ENCODE measurements around the gene LTN1. TPM values are rescaled to one million over a fixed set of nuclear protein-coding genes. Genes with fewer than 3 reads are reported as not detected.

Gene LTN1
- total RNA-seq, 1 donor from 2014 or later = 21.9 TPM

- Histone ChIP-seq H3K9me3 (no peaks in the 10 kb centered on the region), H3K36me3 (no peaks in the 10 kb centered on the region), H3K27me3 (no peaks in the 10 kb centered on the region), H3K4me3 (no peak overlapping the region), H3K27ac (no peak overlapping the region), H3K4me1 (no peaks in the 10 kb centered on the region)
- TF ChIP-seq POLR2AphosphoS5 (IDR thresholded peaks at IDR 0.05; ENCODE audit: insufficient read depth in 1 of 2, low read depth in 1 of 2) (no peak), POLR2A (IDR thresholded peaks at IDR 0.05) (no peak), CTCF (IDR thresholded peaks at IDR 0.05) (no peak)
- DNase-seq (ENCODE audit: extremely low spot score in 2 of 2) = no peak
- intact Hi-C loops (cut with DNase I) = no loop called here
Observed at GRCh38 chr21:28906841-28907240, 85.8 kb downstream of the LTN1 start.

- no peak for TF ChIP-seq POLR2AphosphoS5 (IDR thresholded peaks at IDR 0.05; ENCODE audit: insufficient read depth in 1 of 2, low read depth in 1 of 2)
- no peak for TF ChIP-seq CTCF (IDR thresholded peaks at IDR 0.05)
- TF ChIP-seq POLR2A (IDR thresholded peaks at IDR 0.05) = no peak
Observed at GRCh38 chr21:28906236-28906635, 86.4 kb downstream of the LTN1 start.

GRCh38 chr21:28904961-28905435, 87.7 kb downstream of the LTN1 start:
- Histone ChIP-seq H3K4me1 (no peaks in the 10 kb centered on the region), H3K27me3 (no peaks in the 10 kb centered on the region), H3K4me3 (no peak overlapping the region), H3K36me3 (no peaks in the 10 kb centered on the region), H3K27ac (no peak overlapping the region), H3K9me3 (no peaks in the 10 kb centered on the region)
- TF ChIP-seq POLR2A (IDR thresholded peaks at IDR 0.05) (no peak), CTCF (IDR thresholded peaks at IDR 0.05) (no peak), POLR2AphosphoS5 (IDR thresholded peaks at IDR 0.05; ENCODE audit: insufficient read depth in 1 of 2, low read depth in 1 of 2) (no peak)
- intact Hi-C loops (cut with DNase I) = no loop called here
- DNase-seq (ENCODE audit: extremely low spot score in 2 of 2) = no peak

More at GRCh38 chr21:28906236-28906635, 86.4 kb downstream of the LTN1 start:
- Histone ChIP-seq H3K36me3 (no peaks in the 10 kb centered on the region), H3K4me3 (no peak overlapping the region), H3K4me1 (no peaks in the 10 kb centered on the region), H3K27ac (no peak overlapping the region), H3K27me3 (no peaks in the 10 kb centered on the region), H3K9me3 (no peaks in the 10 kb centered on the region)
- intact Hi-C loops (cut with DNase I) = no loop called here
- no peak for DNase-seq (ENCODE audit: extremely low spot score in 2 of 2)

- no peak for DNase-seq (ENCODE audit: extremely low spot score in 2 of 2)
- intact Hi-C loops (cut with DNase I) = no loop called here
- no peaks in the 10 kb centered on the region for H3K36me3 ChIP-seq
- TF ChIP-seq POLR2AphosphoS5 (IDR thresholded peaks at IDR 0.05; ENCODE audit: insufficient read depth in 1 of 2, low read depth in 1 of 2) = no peak
- TF ChIP-seq CTCF (IDR thresholded peaks at IDR 0.05) = no peak
- TF ChIP-seq POLR2A (IDR thresholded peaks at IDR 0.05) = no peak
- H3K4me1 ChIP-seq = no peaks in the 10 kb centered on the region
- no peaks in the 10 kb centered on the region for H3K9me3 ChIP-seq
- no peaks in the 10 kb centered on the region for H3K27me3 ChIP-seq
- H3K4me3 ChIP-seq = no peak overlapping the region
- no peak overlapping the region for H3K27ac ChIP-seq
Observed at GRCh38 chr21:28903448-28903847, 89.2 kb downstream of the LTN1 start.

GRCh38 chr21:28900481-28900880, 92.2 kb downstream of the LTN1 start:
- Histone ChIP-seq H3K27me3 (no peaks in the 10 kb centered on the region), H3K36me3 (no peaks in the 10 kb centered on the region), H3K4me3 (no peak overlapping the region), H3K27ac (no peak overlapping the region), H3K4me1 (no peaks in the 10 kb centered on the region), H3K9me3 (no peaks in the 10 kb centered on the region)
- intact Hi-C loops (cut with DNase I) = no loop called here
- TF ChIP-seq POLR2A (IDR thresholded peaks at IDR 0.05) (no peak), POLR2AphosphoS5 (IDR thresholded peaks at IDR 0.05; ENCODE audit: insufficient read depth in 1 of 2, low read depth in 1 of 2) (no peak), CTCF (IDR thresholded peaks at IDR 0.05) (no peak)
- DNase-seq (ENCODE audit: extremely low spot score in 2 of 2) = no peak
